ENCODE results near the gene MAGI2.

DNA sequence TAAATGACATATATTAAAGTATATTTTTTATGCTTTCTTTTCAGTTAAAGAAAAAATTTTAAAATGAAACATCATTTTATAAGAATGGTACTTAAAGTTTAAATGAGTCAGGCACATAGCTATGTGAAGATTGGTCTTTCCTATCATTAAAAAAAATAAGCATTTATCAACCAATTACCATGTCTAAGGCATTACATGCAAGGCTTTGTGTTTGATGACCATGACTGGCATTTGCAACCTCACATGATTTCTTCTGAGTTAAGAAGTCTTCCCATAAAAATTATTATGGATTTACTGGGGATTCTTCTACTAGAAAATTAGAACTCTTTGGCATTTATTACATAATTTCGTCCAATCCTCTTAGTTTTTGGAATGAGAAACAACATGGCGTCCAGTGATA, 776.1 kb downstream of the MAGI2 start:
- TF ChIP-seq, protein P1, sequence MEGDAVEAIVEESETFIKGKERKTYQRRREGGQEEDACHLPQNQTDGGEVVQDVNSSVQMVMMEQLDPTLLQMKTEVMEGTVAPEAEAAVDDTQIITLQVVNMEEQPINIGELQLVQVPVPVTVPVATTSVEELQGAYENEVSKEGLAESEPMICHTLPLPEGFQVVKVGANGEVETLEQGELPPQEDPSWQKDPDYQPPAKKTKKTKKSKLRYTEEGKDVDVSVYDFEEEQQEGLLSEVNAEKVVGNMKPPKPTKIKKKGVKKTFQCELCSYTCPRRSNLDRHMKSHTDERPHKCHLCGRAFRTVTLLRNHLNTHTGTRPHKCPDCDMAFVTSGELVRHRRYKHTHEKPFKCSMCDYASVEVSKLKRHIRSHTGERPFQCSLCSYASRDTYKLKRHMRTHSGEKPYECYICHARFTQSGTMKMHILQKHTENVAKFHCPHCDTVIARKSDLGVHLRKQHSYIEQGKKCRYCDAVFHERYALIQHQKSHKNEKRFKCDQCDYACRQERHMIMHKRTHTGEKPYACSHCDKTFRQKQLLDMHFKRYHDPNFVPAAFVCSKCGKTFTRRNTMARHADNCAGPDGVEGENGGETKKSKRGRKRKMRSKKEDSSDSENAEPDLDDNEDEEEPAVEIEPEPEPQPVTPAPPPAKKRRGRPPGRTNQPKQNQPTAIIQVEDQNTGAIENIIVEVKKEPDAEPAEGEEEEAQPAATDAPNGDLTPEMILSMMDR (IDR thresholded peaks at IDR 0.05; ENCODE audit: low read depth, low read length, poor library complexity, severe bottlenecking): no peak
- TF ChIP-seq EZH2phosphoT487 (IDR thresholded peaks at IDR 0.05; ENCODE audit: borderline replicate concordance, low read length): no peak
